Activated B cell treated with CpG ODN at 0.5 μM for 24 hours (primary cell): ENCODE measurements around the gene TCP10L. TPM values are rescaled to one million over a fixed set of nuclear protein-coding genes. Genes with fewer than 3 reads are reported as not detected.

Experiments used
- ATAC-seq: fragments of 200-7000 bp; cut with Tn5 transposase; one replicate; pipeline ENCODE4 v1.10.0; 2021; ENCODE audit warnings: low read depth, mild to moderate bottlenecking, moderate library complexity
- CTCF ChIA-PET: fragments of 350-600 bp; sonication (Branson Sonifier 250); formaldehyde crosslinking; loops from one replicate; lab custom pipeline; 2021; ENCODE audit warnings: antibody characterized with exemption; lab: Charles Lee
- POLR2A ChIA-PET: fragments of 350-600 bp; sonication (Branson Sonifier 250); formaldehyde crosslinking; loops from one replicate; lab custom pipeline; 2021; ENCODE audit warnings: antibody characterized with exemption; lab: Charles Lee
- DNase-seq: peaks from one replicate; pipeline ENCODE4 v3.0.0; 2022
- H3K27ac Mint-ChIP-seq: one replicate; pipeline ENCODE4 v1.8.0; 2020; ENCODE audit warnings: mixed read lengths
- H3K27me3 Mint-ChIP-seq: one replicate; pipeline ENCODE4 v1.8.0; 2021; ENCODE audit warnings: mixed read lengths
- H3K36me3 Mint-ChIP-seq: one replicate; pipeline ENCODE4 v1.8.0; 2021; ENCODE audit warnings: low read depth, mixed read lengths
- H3K4me1 Mint-ChIP-seq: one replicate; pipeline ENCODE4 v1.8.0; 2021; ENCODE audit warnings: mixed read lengths
- H3K4me3 Mint-ChIP-seq: one replicate; pipeline ENCODE4 v1.8.0; 2020; ENCODE audit warnings: mild to moderate bottlenecking, mixed read lengths
- H3K9me3 Mint-ChIP-seq: one replicate; pipeline ENCODE4 v1.8.0; 2020; ENCODE audit warnings: mixed read lengths
- intact Hi-C: fragments of 100-400 bp; cut with micrococcal nuclease; formaldehyde crosslinking; loops from one replicate; pipeline ENCODE4 v1.15.1; 2024
- total RNA-seq: library from RNA; stranded (reverse); gene quantifications from 2 replicates; pipeline ENCODE4 v1.2.3, GENCODE V29; 2022
- TF ChIP-seq, protein P1 (sequence below): fragments of 200-600 bp; IDR thresholded peaks from one replicate; pipeline ENCODE4 v1.8.0; 2022; ENCODE audit warnings: antibody characterized with exemption, mild to moderate bottlenecking

TCP10L gene
- total RNA-seq, 1 donor from 2014 or later, result 0.58 TPM

DNA sequence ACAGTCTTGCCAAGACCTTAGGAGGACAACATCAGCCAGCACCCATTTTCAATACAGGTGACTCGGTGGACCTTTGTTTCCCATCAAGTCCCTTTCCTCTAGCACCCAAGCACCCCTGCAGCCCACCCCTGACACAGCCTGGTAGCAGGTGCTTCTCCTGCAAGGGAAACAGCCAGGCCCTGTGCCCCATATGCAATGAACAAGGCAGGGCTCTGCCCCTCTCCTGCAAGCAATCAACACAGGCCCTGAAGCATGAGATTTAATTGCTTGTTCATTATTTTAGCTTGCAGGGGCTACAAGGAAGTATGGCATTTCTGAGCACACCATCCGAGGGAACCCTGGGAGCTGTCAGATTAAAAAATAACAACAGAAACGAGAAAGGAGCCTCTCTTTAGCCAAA lies 35.4 kb downstream of the TCP10L start:
- Mint-ChIP-seq H3K27me3 (peaks cover 12% of the 10 kb centered on the region), H3K9me3 (no peaks in the 10 kb centered on the region), H3K4me1 (no peaks in the 10 kb centered on the region), H3K4me3 (no peak overlapping the region), H3K36me3 (no peaks in the 10 kb centered on the region), H3K27ac (no peak overlapping the region)
- ChIA-PET CTCF (no interaction called here), POLR2A (no interaction called here)
- TF ChIP-seq, protein P1, sequence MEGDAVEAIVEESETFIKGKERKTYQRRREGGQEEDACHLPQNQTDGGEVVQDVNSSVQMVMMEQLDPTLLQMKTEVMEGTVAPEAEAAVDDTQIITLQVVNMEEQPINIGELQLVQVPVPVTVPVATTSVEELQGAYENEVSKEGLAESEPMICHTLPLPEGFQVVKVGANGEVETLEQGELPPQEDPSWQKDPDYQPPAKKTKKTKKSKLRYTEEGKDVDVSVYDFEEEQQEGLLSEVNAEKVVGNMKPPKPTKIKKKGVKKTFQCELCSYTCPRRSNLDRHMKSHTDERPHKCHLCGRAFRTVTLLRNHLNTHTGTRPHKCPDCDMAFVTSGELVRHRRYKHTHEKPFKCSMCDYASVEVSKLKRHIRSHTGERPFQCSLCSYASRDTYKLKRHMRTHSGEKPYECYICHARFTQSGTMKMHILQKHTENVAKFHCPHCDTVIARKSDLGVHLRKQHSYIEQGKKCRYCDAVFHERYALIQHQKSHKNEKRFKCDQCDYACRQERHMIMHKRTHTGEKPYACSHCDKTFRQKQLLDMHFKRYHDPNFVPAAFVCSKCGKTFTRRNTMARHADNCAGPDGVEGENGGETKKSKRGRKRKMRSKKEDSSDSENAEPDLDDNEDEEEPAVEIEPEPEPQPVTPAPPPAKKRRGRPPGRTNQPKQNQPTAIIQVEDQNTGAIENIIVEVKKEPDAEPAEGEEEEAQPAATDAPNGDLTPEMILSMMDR, result no peak
- DNase-seq, result no peak
- no peak for ATAC-seq
- intact Hi-C loops, result no loop called here

DNA sequence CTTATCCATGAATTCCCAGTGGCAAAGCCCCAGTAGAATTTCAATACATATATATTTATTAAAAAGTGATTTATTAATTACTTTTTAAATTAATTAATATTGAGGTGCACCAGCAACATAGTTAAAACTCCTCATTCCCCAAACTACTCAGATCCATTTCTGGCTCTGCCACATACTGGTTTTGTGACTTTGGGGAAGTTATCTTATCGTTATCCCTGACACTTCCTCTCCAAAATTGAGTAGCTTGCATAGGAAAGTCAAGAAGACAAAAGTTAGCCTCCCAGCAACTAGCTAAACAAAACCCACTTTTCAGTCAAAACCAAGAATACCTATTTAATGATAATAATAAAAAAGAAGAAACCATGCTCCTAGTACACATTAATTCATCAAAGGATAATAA lies 35.9 kb downstream of the TCP10L start:
- TF ChIP-seq, protein P1, result no peak
- DNase-seq (no peak), ATAC-seq (no peak)
- Mint-ChIP-seq H3K27ac (no peak overlapping the region), H3K36me3 (no peaks in the 10 kb centered on the region), H3K27me3 (peaks cover 12% of the 10 kb centered on the region), H3K4me1 (no peaks in the 10 kb centered on the region), H3K9me3 (no peaks in the 10 kb centered on the region), H3K4me3 (no peak overlapping the region)
- intact Hi-C loops, result no loop called here
- ChIA-PET POLR2A (no interaction called here), CTCF (no interaction called here)

DNA sequence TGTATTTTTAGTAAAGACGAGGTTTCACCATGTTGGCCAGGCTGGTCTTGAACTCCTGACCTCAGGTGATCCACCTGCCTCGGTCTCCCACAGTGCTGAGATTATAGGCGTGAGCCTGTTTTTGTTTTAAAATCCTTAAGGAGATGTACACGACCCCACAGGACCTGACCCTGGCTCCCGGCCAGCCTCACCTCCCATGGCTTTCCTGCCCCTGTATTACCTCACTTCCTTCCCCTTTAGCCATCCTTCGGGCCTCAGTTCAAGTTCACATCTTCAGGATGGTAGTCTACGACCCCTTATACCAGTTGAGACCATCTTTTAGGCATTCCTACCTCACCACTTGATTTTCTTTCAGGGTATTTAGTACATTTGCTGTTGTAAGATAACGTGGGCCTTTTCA lies 36.3 kb downstream of the TCP10L start:
- CTCF ChIA-PET, result no interaction called here
- DNase-seq (no peak), ATAC-seq (no peak)
- TF ChIP-seq, protein P1, result no peak
- intact Hi-C loops, result no loop called here
- no peaks in the 10 kb centered on the region for H3K4me1 Mint-ChIP-seq
- H3K4me3 Mint-ChIP-seq, result no peak overlapping the region
- no peaks in the 10 kb centered on the region for H3K36me3 Mint-ChIP-seq
- no peaks in the 10 kb centered on the region for H3K9me3 Mint-ChIP-seq
- H3K27me3 Mint-ChIP-seq, result peaks cover 12% of the 10 kb centered on the region
- H3K27ac Mint-ChIP-seq, result no peak overlapping the region
- POLR2A ChIA-PET, result no interaction called here

- H3K9me3 Mint-ChIP-seq, result no peaks in the 10 kb centered on the region
- H3K27ac Mint-ChIP-seq, result no peak overlapping the region
- no peak overlapping the region for H3K4me3 Mint-ChIP-seq
- POLR2A ChIA-PET, result no interaction called here
- H3K4me1 Mint-ChIP-seq, result no peaks in the 10 kb centered on the region
- intact Hi-C loops, result no loop called here
- peaks cover 11% of the 10 kb centered on the region for H3K27me3 Mint-ChIP-seq
- CTCF ChIA-PET, result no interaction called here
- ATAC-seq (no peak), DNase-seq (no peak)
- TF ChIP-seq, protein P1, result no peak
- H3K36me3 Mint-ChIP-seq, result no peaks in the 10 kb centered on the region
Observed at GRCh38 chr21:32547018-32547417, 38.3 kb downstream of the TCP10L start.

DNA sequence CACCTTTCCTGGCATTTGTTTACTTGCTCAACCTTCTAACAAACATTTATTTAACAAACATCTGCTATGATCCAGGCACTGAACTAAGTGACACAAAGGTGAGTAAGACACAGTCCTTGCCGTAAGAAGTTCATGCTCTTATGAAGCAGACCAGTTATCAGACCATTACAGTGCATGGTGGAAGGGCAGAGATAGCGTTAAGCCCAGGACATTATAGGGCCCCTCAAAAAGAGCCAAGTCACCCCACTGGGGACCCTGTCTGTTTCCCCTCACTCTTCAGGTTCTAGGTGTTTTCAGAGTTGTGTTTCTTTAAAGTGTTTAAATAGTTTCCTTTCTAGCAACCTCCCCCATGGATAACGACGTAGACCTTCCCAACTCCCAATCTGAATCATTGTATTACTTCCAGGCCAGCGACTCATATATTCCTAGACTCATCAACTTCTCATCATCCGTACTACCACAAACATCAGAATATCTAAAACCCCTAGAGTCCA lies 39.3 kb downstream of the TCP10L start:
- TF ChIP-seq, protein P1, result no peak
- no peak for DNase-seq
- intact Hi-C loops, result no loop called here
- POLR2A ChIA-PET, result no interaction called here
- H3K4me3 Mint-ChIP-seq, result no peak overlapping the region
- no peak overlapping the region for H3K27ac Mint-ChIP-seq
- H3K36me3 Mint-ChIP-seq, result no peaks in the 10 kb centered on the region
- no peak for ATAC-seq
- CTCF ChIA-PET, result no interaction called here
- no peaks in the 10 kb centered on the region for H3K4me1 Mint-ChIP-seq
- peaks cover 7% of the 10 kb centered on the region for H3K27me3 Mint-ChIP-seq
- H3K9me3 Mint-ChIP-seq, result no peaks in the 10 kb centered on the region
